Stimulated activated CD4-positive, alpha-beta T cell treated with anti-CD3 and anti-CD28 coated beads, Interleukin-12 subunit alpha, Interleukin-12 subunit beta, amount 100 ng/mL, for 24 hours (primary cell): ENCODE measurements around the gene DNAJC13.
A peak's percentile ranks its signal among the peaks of the same experiment; 100 is the strongest.

ENCODE experiments used
- DNase-seq, 2 experiments: peaks; one replicate each; pipeline ENCODE4 v3.0.0-alpha.2; 2020; ENCODE audit warnings: low read depth in 2 of 2

DNAJC13 gene

GRCh38 chr3:132406587-132406986 lies 10.7 kb upstream of the DNAJC13 start:
- no peak for DNase-seq

- DNase-seq: no peak
Measured at GRCh38 chr3:132407025-132407424, 10.3 kb upstream of the DNAJC13 start.

- DNase-seq: no peak
Measured at GRCh38 chr3:132414841-132415240, 2.5 kb upstream of the DNAJC13 start.

- no peak for DNase-seq
Measured at GRCh38 chr3:132416161-132416560, 1.1 kb upstream of the DNAJC13 start.

GRCh38 chr3:132417695-132418411 lies 551 bp downstream of the DNAJC13 start:
- peak; percentile 9 to 39 for DNase-seq

GRCh38 chr3:132418916-132419315 lies 1.6 kb downstream of the DNAJC13 start:
- DNase-seq: no peak

GRCh38 chr3:132421832-132422231 lies 4.5 kb downstream of the DNAJC13 start:
- no peak for DNase-seq

GRCh38 chr3:132422531-132422930 lies 5.2 kb downstream of the DNAJC13 start:
- DNase-seq: no peak

- DNase-seq: no peak
Measured at GRCh38 chr3:132432639-132433038, 15.3 kb downstream of the DNAJC13 start.

- DNase-seq: no peak
Measured at GRCh38 chr3:132433121-132433520, 15.8 kb downstream of the DNAJC13 start.

- no peak for DNase-seq
Measured at GRCh38 chr3:132435224-132435910, 18.1 kb downstream of the DNAJC13 start.

GRCh38 chr3:132435911-132436425 lies 18.7 kb downstream of the DNAJC13 start:
- DNase-seq: no peak

- DNase-seq: no peak
Measured at GRCh38 chr3:132443421-132443820, 26.1 kb downstream of the DNAJC13 start.

- no peak for DNase-seq
Measured at GRCh38 chr3:132444383-132444782, 27.1 kb downstream of the DNAJC13 start.

GRCh38 chr3:132445817-132446216 lies 28.5 kb downstream of the DNAJC13 start:
- DNase-seq: no peak

GRCh38 chr3:132448216-132448961 lies 31.1 kb downstream of the DNAJC13 start:
- DNase-seq: no peak

GRCh38 chr3:132456136-132456535 lies 38.8 kb downstream of the DNAJC13 start:
- no peak for DNase-seq

GRCh38 chr3:132456571-132456970 lies 39.3 kb downstream of the DNAJC13 start:
- DNase-seq: no peak

- no peak for DNase-seq
Measured at GRCh38 chr3:132457286-132457685, 40.0 kb downstream of the DNAJC13 start.

GRCh38 chr3:132459551-132459950 lies 42.2 kb downstream of the DNAJC13 start:
- DNase-seq: no peak

GRCh38 chr3:132461544-132461943 lies 44.2 kb downstream of the DNAJC13 start:
- no peak for DNase-seq

- no peak for DNase-seq
Measured at GRCh38 chr3:132464066-132464465, 46.8 kb downstream of the DNAJC13 start.
